ENCODE results near the gene KLHL34.

Gene KLHL34

GRCh38 chrX:21656587-21657317, 1.4 kb downstream of the KLHL34 start:
- DNase-seq (ENCODE audit: low read depth in 2 of 2), result no peak

- DNase-seq (ENCODE audit: low read depth in 2 of 2), result no peak
Observed at GRCh38 chrX:21655901-21656586, 2.1 kb downstream of the KLHL34 start.

- DNase-seq (ENCODE audit: low read depth in 2 of 2), result no peak
Observed at GRCh38 chrX:21645886-21646285, 12.2 kb downstream of the KLHL34 start.

GRCh38 chrX:21645431-21645830, 12.7 kb downstream of the KLHL34 start:
- DNase-seq (ENCODE audit: low read depth in 2 of 2), result no peak

GRCh38 chrX:21639775-21640174, 18.4 kb downstream of the KLHL34 start:
- DNase-seq (ENCODE audit: low read depth in 2 of 2), result no peak

GRCh38 chrX:21638311-21638710, 19.8 kb downstream of the KLHL34 start:
- DNase-seq (ENCODE audit: low read depth in 2 of 2), result no peak

GRCh38 chrX:21632027-21632426, 26.1 kb downstream of the KLHL34 start:
- no peak for DNase-seq (ENCODE audit: low read depth in 2 of 2)

GRCh38 chrX:21623778-21624501, 34.2 kb downstream of the KLHL34 start:
- DNase-seq (ENCODE audit: low read depth in 2 of 2), result no peak

GRCh38 chrX:21620234-21620633, 37.9 kb downstream of the KLHL34 start:
- no peak for DNase-seq (ENCODE audit: low read depth in 2 of 2)

GRCh38 chrX:21616386-21616785, 41.7 kb downstream of the KLHL34 start:
- DNase-seq (ENCODE audit: low read depth in 2 of 2), result no peak

- no peak for DNase-seq (ENCODE audit: low read depth in 2 of 2)
Observed at GRCh38 chrX:21612154-21612553, 46.0 kb downstream of the KLHL34 start.

- no peak for DNase-seq (ENCODE audit: low read depth in 2 of 2)
Observed at GRCh38 chrX:21610168-21610567, 48.0 kb downstream of the KLHL34 start.

GRCh38 chrX:21606002-21606401, 52.1 kb downstream of the KLHL34 start:
- no peak for DNase-seq (ENCODE audit: low read depth in 2 of 2)
